ENCODE measurements around the gene LGMN. TPM values are rescaled to one million over a fixed set of nuclear protein-coding genes. Genes with fewer than 3 reads are reported as not detected.

LGMN gene
- total and polyA plus RNA-seq, 2 of the 8 experiments (the other 6 are each of a cell fraction or from before 2014, with no cell fraction given), result 57.4 to 83.4 TPM

- Histone ChIP-seq H3K27me3 (replicated peaks in 1 of 4; ENCODE audit: control insufficient read depth in 3 of 4, extremely low read depth in 1 of 4, insufficient read depth in 3 of 4, low read length in 3 of 4) (no peaks in the 10 kb centered on the region), H3K27ac (ENCODE audit: low read depth, low read length) (no peak overlapping the region), H3K9ac (replicated peaks in 1 of 4; ENCODE audit: extremely low read depth in 1 of 4, low read depth in 3 of 4, low read length in 3 of 4) (no peak overlapping the region), H4K8ac (ENCODE audit: extremely low read depth, insufficient read depth, low read length) (no peak overlapping the region), H2BK15ac (ENCODE audit: low read length) (no peak overlapping the region), H3K4me1 (replicated peaks in 1 of 4; ENCODE audit: control insufficient read depth in 3 of 4, insufficient read depth in 4 of 4, low read length in 3 of 4) (peaks cover 0 to 2% (median 0%) of the 10 kb centered on the region in 4 experiments; a peak in 1 of 7 replicates), H3K4ac (replicated peaks; ENCODE audit: insufficient read length, low read depth, low read length) (no peak overlapping the region), H2BK12ac (ENCODE audit: low read depth, low read length) (0 out of 2 replicates have a peak overlapping the region, but pooled peaks have one; percentile 39), H3K56ac (replicated peaks; ENCODE audit: insufficient read length, low read depth, low read length) (no peak overlapping the region), H4K91ac (replicated peaks; ENCODE audit: insufficient read length, low read length) (no peak overlapping the region), H3K18ac (ENCODE audit: extremely low read depth, low read length) (no peak overlapping the region), H3K23ac (ENCODE audit: insufficient read length) (no peak overlapping the region), H4K5ac (ENCODE audit: insufficient read length, low read depth, low read length) (no peak overlapping the region), H2BK5ac (ENCODE audit: low read depth, low read length) (no peak overlapping the region), H2AFZ (ENCODE audit: low read length) (no peak overlapping the region), H3K4me3 (ENCODE audit: extremely low read depth in 1 of 4, insufficient read depth in 2 of 4, low read depth in 3 of 4, low read length in 4 of 4) (no peak overlapping the region), H3K79me2 (ENCODE audit: control insufficient read depth in 1 of 2, insufficient read depth in 2 of 2, low read length in 2 of 2) (no peaks in the 10 kb centered on the region), H3K14ac (ENCODE audit: insufficient read length) (no peak overlapping the region), H3K79me1 (ENCODE audit: low read depth, low read length) (no peaks in the 10 kb centered on the region; the same call in 1 of the 2 replicates), H2BK120ac (replicated peaks; ENCODE audit: low read depth, low read length) (no peak overlapping the region), H3K23me2 (ENCODE audit: low read depth, low read length) (no peaks in the 10 kb centered on the region), H3K36me3 (ENCODE audit: control insufficient read depth in 2 of 4, insufficient read depth in 4 of 4, low read length in 3 of 4) (no peaks in the 10 kb centered on the region), H4K20me1 (replicated peaks in 1 of 2; ENCODE audit: control insufficient read depth in 1 of 2, insufficient read depth in 2 of 2, low read length in 2 of 2) (no peaks in the 10 kb centered on the region), H2AK5ac (ENCODE audit: low read depth, low read length) (no peak overlapping the region), H3K9me3 (ENCODE audit: insufficient read depth in 2 of 2, low read depth in 1 of 2, low read length in 1 of 2) (no peaks in the 10 kb centered on the region), H3K4me2 (ENCODE audit: insufficient read depth in 1 of 2, low read depth in 2 of 2, low read length in 2 of 2) (no peak overlapping the region), H2BK20ac (ENCODE audit: low read length) (no peak overlapping the region)
- CTCF ChIA-PET (ENCODE audit: partially characterized antibody), result interaction anchor here (0.7 to 1.7 kb wide), 6 partner anchors 11 to 168 kb away, joined by 3 to 9 read pairs (median 4); no protein-coding TSS in a partner anchor
- WGBS, 2 experiments (ENCODE audit: extremely low coverage in 1 of 2, insufficient coverage in 1 of 2, insufficient read length in 1 of 2, insufficient replicate concordance in 2 of 2, low coverage in 1 of 2, low lambda C conversion rate in 2 of 2, missing lambda C conversion rate in 1 of 2), result 89% methylated on average over 4 of the region's 4 CpGs; no CpG with 5 or more reads in 1 of the 2 experiments
- FAIRE-seq, result no peak
- POLR2A ChIA-PET (ENCODE audit: partially characterized antibody), result no interaction called here
- no peak for DNase-seq (ENCODE audit: low read depth in 1 of 2, low spot score in 2 of 2)
- TF ChIP-seq RBBP5 (IDR thresholded peaks at IDR 0.05; ENCODE audit: borderline replicate concordance, low read depth, low read length), result no peak
- no peak for TF ChIP-seq CHD2 (IDR thresholded peaks at IDR 0.05; ENCODE audit: low read length)
- no peak for TF ChIP-seq TEAD4 (IDR thresholded peaks at IDR 0.05; ENCODE audit: low read depth, low read length)
- no peak for TF ChIP-seq MAX (IDR thresholded peaks at IDR 0.05)
- TF ChIP-seq HDAC2 (IDR thresholded peaks at IDR 0.05; ENCODE audit: borderline replicate concordance in 1 of 2, low read depth in 2 of 2, low read length in 2 of 2), result no peak
- TF ChIP-seq HDAC6 (IDR thresholded peaks at IDR 0.05; ENCODE audit: low read depth, low read length), result no peak
- TF ChIP-seq CREB1 (IDR thresholded peaks at IDR 0.05), result no peak
- no peak for TF ChIP-seq SIN3A (conservative IDR thresholded peaks at IDR 0.05 in 1 of 2, IDR thresholded peaks at IDR 0.05 in 1 of 2; ENCODE audit: low read depth in 1 of 2, low read length in 2 of 2)
- TF ChIP-seq ATF2 (IDR thresholded peaks at IDR 0.05; ENCODE audit: low read length), result no peak
- no peak for TF ChIP-seq KDM4A (IDR thresholded peaks at IDR 0.05; ENCODE audit: low read depth, low read length, severe bottlenecking)
- no peak for TF ChIP-seq POLR2AphosphoS5 (IDR thresholded peaks at IDR 0.05; ENCODE audit: low read depth, low read length)
These were observed 78.3 kb downstream of the LGMN start for GRCh38 chr14:92670160-92670559.

Measured in H1 (cell line).